Endothelial cell of hepatic sinusoid (primary cell): ENCODE data around the gene SPDL1.

Experiments used
- in situ Hi-C: cut with HindIII; loops from 2 replicates; pipeline ENCODE4 v1.10.0; 2017; ENCODE audit warnings: low sequenced_read_pairs

SPDL1 gene, protein sequence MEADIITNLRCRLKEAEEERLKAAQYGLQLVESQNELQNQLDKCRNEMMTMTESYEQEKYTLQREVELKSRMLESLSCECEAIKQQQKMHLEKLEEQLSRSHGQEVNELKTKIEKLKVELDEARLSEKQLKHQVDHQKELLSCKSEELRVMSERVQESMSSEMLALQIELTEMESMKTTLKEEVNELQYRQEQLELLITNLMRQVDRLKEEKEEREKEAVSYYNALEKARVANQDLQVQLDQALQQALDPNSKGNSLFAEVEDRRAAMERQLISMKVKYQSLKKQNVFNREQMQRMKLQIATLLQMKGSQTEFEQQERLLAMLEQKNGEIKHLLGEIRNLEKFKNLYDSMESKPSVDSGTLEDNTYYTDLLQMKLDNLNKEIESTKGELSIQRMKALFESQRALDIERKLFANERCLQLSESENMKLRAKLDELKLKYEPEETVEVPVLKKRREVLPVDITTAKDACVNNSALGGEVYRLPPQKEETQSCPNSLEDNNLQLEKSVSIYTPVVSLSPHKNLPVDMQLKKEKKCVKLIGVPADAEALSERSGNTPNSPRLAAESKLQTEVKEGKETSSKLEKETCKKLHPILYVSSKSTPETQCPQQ

DNA sequence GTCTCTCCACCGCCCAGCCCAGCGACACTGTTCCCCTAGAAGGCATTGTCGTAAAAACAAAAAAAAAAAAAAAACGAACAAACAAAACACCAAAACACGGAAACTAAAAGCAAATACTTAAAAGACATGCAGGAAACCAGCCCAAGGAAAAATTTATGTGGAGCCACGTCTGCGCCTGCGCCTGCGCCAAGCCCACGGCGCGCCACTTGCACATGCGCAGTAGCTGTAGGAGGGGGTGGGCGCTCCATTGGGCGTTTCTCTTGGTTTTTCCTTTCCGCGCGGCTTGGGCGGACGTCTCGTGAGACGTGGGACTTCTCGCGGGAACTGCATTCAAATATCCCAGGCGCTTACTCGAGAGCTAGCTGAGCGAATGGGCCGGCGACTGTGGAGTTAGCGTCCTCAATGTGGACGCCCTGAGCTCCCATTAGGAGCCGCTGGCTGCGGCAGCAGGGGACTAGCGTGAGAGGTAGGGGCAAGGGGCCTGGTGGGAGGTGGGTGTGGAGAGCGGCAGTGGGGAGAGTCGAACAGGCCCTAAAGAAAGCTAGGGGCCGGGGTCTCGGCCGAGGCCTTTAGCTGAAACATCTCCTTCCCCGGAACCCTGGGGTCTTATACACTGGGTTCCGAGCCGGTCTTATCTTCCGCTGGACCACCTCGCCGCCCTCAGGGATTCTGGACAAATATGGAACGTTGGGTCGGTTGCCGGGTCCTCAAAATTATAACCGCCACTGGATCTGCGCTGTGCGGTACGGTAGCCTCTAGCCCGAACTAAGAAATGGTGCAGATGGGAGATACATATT is at the start of gene SPDL1:
SPDL1 (plus strand) TSS at position 350 of the 797 bp plus-strand sequence. CDS start 4,644 bp downstream, outside the sequence.
- in situ Hi-C loops, result no loop called here

DNA sequence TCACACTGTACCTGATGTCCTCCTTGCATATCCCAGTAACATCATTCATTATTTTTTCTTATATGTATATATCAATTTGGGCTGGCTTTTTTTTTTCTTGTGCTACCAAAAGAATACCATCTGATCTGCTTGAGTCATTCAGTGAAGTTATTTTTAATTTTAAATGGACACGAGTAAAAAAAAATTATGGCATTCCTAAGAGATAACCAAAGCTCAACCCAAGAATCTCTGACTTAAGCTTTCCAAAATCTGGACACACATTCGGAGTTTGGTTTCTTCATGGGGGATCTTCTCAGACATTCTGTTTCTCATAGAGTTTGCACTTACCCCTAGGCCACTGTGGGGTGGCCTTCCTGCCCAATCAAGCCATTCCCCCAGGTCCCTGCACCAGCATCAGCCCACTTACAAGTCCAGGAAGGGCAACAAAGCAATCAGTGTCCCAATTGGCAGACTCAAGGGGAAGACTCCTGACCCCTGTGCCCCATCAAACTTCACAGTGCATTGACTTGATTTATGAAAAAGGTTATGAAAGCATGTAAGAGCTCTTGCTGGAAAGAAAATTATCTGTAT is 49.2 kb upstream of the SPDL1 start:
- in situ Hi-C loops, result no loop called here

DNA sequence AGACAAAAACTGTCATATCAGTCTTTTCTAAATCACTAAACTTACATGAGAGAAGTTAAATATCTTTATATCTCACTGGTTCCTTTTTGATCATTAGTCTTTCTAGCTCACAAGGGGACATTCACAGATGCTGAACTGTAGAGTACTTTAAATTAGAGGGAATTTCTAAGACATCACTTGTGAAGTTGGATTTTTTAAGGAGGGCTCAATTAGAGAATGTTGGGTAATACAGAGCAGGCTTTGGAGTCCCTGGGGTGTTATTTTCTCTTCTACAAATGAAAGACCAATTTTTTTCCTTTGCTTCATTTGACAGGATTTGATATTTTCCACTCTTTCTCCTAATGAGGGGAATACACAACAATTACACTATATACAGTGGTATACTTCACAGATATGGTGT is 48.6 kb upstream of the SPDL1 start:
- in situ Hi-C loops, result no loop called here

DNA sequence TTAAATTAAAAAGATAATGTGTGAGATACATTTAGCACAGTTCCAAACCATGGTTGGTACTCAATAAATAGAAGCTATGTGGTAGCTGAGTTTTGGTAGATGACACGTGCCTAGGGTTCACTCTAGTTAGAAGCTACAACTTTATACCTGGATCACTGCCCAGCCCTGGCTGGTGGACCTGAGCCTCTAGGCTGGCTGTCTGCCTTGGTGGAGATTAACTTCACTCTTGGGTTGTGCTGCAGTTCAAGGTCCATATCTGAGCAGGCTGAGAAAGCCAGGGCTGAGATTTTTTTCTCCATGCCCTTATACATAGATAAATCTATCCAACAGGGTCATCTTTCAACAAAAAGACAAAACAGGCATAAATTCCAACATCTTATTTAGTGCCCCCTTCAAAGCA is 44.6 kb upstream of the SPDL1 start:
- in situ Hi-C loops, result no loop called here

DNA sequence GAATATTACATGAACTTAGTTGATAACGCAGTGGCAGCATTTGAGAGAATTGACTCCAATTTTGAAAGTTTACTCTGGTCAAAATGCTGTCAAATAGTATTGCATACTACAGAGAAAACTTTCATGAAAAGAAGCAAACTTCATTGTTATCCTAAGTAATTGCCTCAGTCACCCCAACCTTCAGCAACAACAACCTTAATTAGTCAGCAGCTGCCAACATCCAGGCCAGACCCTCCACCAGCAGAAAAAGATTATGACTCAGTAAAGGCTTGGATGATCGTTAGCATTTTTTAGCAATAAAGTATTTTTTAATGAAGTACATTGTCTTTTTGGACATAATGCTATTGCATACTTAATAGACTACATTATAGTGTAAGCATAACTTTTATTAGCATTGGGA is 40.8 kb upstream of the SPDL1 start:
- in situ Hi-C loops, result loop anchor here (10.0 kb wide), 1 partner anchor 368 kb away; no protein-coding TSS in a partner anchor

DNA sequence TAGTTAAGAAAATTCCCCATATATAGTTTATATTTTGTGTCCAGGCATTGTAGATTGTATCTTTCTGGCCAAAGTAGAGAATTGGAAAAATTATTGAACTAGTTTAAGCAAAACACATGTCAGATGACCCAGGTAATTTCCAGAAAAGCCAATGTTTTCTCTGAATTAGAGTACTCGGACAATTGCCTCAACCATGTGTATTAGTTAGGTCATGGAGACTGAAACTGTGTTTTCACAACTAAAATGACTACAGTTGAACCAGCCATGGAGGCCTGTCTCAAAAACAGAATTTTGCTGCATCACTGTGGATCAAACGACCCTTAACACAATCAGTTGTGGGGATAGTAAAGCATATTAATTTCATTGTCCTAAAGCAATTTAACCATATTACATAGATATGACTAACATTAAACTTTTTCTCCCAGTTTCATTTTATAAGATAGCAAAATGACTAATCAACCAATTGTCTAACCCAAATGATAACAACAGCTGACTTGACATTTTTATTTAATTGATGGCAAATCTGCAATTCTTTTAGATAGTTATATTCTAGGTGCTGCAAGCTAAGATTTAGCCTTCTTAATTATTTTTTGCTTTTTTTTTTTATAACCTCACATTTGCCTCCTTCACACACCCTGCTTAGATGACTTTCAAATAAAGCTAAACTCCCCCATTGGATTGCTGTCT is 39.2 kb upstream of the SPDL1 start:
- in situ Hi-C loops, result loop anchor here (10.0 kb wide), 1 partner anchor 370 kb away; no protein-coding TSS in a partner anchor

DNA sequence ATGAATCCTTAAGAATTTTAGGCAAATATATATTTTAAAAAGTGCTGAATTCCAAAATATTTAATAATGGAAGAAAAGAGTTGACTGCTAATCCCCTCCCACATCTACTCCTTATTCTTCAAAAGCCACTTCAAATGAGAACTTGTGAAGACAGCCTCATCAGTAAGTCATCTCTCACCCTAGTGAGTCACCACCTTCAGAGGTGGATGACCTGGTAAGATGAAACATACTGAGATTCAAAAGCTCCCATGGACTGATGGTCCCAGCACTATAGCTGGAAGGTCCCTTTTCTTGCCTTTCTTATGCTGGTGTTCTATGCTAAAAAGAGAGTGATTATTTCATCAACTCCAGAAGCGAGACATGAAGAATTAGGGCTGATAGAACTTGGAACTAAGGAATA is 37.8 kb upstream of the SPDL1 start:
- in situ Hi-C loops, result loop anchor here (5.0 to 10.0 kb wide), 3 partner anchors 48 to 371 kb away; no protein-coding TSS in a partner anchor

DNA sequence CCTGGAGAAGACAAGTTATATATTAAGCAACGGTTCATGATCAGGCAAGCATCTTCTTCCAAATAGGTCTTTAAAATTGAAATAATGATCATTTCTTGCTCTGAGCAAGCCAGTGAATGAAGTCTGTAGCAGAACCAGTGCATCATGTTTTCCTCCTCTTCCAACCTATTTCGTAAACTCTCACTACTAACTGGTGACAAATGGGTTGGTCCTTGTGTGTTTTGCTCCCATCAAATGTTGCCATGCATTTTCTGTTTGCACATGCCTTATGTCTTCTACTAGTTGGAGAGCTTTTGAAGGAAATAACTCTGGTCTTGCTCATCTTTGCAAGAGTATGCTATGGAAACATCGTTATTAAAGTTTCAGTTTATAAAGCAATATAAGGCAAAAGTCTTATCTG is 37.2 kb upstream of the SPDL1 start:
- in situ Hi-C loops, result loop anchor here (5.0 to 10.0 kb wide), 3 partner anchors 49 to 372 kb away; no protein-coding TSS in a partner anchor

DNA sequence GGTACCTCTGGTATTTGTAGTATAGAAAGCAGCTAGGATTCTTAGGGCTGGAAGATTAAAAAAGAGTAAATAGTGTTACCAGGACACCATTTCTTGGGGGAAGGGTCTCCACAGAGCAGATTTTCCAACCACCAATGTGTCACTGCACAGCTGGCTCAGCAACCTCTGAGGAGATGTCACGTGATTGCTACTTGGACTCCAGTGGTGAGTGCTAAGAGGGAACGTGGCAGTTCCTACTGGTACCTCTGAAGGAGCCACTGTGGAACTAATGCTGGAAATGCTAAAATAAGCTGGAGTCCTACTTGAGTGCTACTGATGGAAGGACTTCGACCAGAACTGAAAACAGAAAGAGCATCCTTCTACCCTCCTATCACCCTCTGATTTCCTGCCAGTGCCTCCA is 36.1 kb upstream of the SPDL1 start:
- in situ Hi-C loops, result loop anchor here (5.0 to 10.0 kb wide), 3 partner anchors 50 to 373 kb away; no protein-coding TSS in a partner anchor

DNA sequence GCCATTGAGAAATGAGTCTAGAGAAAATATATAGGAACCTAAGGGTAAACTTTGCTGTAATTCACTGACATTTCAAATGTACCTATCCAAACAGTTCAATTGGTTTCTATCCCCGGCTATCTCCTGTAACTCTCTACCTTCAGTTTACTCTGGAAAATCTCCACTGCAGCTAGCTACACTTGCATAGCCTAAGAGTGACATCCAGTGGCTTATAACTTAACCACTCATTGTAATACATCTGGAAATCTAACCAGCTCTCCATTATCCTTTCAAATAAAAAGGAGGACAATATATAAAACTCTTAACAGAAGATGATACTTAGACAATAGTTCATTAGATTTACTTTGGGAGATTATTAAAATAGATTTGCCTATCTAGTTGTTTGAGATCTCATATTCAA is 35.3 kb upstream of the SPDL1 start:
- in situ Hi-C loops, result loop anchor here (5.0 to 10.0 kb wide), 3 partner anchors 51 to 374 kb away; no protein-coding TSS in a partner anchor

DNA sequence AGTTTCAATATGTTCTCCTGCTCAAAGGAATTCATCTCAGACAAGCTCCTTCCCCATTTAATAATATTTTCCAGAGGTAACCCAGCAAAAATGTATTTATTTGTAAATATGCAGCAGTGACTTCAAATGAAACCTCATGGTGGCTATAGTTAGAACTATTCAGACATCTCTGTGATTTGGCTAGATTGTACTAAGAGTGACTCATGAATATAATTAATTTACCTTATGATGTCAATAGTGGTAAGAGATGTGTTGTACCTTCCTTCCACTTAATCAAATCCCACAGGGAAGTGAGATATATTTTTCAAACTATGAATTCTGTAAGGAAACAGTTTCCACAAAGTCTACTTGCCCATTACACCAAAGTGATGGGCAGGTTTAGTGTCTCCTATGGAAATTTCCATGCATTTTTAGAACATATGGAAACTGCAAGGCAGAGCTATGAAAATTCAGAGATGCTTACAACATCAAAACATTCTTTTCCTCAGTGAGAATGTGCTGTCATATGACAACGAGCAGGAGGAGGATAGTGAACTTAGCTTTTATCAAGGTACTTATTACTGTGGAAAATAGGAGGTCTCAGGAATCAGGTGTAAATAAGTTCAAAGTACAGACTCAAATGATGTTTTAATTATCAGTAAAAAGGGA is 34.0 kb upstream of the SPDL1 start:
- in situ Hi-C loops, result loop anchor here (5.0 to 10.0 kb wide), 3 partner anchors 52 to 375 kb away; no protein-coding TSS in a partner anchor

DNA sequence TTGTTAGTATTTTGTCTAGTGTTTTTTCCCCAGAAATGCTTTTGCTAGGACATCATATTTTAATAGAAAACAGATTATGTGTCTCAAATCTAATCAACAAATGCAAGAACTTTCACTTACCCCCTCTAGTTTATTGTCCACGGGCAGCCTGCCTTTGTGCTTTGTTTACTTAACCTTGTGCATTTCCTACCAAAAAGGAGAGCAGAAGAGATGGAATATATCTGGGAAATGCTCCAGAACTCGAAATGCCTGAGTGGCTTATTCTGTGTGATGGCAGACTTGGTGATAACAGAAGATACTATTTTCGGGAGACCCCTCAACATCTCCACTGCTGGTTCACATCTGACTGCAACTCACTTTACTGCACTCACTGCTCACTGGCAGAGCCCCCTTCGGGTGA is 33.3 kb upstream of the SPDL1 start:
- in situ Hi-C loops, result no loop called here

DNA sequence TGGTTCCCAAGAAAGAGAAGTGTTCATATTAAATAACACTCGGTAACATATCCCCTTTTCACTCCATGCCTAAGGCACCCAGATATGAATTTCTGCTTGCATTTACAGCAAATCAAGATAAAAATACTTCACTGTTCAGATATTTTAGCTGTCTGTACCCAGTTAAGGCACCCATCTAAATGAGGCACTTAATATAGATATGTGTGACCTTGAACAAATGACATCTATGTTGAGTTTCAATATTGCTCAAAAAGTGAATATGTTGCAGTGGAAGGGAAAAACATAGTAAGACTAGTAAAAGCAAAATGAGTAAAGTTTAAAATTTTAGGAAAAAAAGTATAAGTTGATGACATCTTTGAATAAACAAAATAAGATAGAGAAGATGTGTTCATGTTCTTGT is 32.4 kb upstream of the SPDL1 start:
- in situ Hi-C loops, result no loop called here

DNA sequence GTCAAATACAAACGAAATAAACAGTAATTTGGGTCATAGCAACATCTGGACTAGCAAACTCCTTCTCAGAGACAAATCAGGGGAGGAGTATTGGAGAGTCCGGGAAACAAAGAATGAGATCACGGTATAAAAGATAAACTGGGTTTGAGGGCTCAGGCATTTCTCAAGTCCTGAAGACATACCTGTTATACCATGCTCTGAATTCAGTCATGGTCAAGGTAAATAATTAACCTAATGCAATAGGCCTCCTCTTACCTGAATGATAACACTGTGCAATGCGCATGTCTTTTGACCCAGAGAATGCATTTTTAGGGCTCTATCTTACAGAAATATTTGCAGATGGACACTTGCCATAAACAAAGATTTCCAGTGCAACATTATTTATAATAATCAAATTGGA is 31.9 kb upstream of the SPDL1 start:
- in situ Hi-C loops, result no loop called here

DNA sequence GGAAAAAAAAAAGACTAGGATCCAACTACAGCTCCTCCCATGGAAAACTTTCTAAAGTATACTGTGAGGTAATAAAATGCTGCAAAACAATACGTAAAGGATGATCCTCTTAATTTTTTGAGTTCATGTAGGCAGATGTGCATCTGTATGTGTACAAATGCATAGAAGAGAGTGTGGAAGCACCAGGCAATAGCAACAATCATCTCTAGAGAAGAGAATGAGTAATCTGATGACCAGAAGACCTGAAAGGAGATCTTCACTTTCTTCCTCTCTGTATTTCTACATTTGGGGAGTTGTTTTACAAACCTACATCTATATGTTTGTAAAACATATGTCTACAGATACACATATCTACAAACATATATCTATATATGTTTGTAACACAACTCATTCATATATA is 29.3 kb upstream of the SPDL1 start:
- in situ Hi-C loops, result no loop called here

DNA sequence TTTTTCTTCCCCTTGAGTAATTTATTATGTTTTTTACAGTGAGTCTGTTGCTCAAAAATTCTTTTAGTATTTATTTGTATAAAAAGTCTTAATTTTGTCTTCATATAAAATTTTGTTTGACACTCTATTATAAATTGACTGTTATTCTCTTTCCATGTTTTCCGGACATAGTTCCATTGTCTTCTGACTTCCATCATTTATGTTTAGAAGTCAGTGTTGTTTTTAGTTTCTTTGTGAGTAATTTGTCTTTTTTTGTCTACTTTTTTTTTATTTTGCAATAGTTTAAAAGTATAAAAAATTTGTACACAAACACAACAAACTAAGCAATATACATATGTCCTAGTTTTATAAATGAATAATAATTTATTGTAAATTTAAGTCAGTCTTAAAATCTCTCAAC is 25.7 kb upstream of the SPDL1 start:
- in situ Hi-C loops, result no loop called here

DNA sequence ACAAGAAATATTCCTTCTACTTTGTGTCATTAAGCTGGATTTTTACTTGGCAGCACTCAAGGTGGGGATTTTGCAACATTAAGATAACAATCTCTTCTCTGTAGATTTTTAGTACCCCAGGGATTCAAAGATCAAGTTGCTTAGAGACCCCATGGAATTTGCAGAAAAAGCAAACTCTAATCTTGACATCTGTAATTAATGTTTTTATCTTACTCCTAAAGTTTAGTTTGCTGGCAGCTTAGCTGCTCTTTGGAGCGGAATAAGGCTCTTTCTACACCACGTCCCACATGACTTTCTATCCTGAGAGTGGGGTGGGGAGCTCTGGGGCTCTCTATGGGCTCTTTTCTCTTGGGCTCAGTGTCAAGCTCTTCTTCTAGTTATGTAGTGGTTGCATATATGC is 21.7 kb upstream of the SPDL1 start:
- in situ Hi-C loops, result no loop called here

DNA sequence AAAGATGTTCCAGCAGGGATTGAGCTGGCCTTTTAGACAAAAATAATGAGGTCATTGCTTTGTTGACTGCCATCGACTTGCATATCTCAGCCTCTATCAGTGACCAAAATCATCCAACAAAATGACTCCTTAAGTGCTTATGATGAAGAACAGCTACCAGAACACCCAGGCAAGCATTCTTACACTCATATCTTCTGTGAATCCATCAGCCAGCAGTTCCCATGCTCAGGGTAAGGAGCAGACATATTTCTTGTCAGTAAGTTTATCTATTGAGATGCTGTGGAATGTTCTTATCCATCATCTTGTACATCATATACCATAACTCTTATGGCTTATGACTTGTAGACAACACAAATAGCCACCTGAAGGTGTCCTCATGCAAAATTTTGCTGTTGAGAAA is 20.2 kb upstream of the SPDL1 start:
- in situ Hi-C loops, result no loop called here

DNA sequence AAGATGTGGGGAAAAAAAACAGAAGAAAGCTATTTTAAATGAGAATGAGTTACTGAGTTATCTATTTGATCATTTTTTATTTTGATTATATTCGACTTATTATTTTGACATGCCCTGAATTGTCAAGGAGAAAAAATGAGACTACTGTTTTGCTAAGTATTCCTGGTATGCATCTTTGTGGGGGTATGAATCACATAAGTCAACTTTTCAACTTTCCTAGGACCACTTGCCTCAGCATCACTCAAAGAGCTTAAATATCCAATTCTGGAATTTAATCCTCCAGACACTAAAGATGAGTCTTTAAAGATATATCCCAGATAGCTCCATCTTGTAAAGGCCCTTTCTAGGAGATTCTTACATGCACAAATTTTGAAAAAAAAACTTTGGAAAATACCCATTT is 17.4 kb upstream of the SPDL1 start:
- in situ Hi-C loops, result no loop called here

DNA sequence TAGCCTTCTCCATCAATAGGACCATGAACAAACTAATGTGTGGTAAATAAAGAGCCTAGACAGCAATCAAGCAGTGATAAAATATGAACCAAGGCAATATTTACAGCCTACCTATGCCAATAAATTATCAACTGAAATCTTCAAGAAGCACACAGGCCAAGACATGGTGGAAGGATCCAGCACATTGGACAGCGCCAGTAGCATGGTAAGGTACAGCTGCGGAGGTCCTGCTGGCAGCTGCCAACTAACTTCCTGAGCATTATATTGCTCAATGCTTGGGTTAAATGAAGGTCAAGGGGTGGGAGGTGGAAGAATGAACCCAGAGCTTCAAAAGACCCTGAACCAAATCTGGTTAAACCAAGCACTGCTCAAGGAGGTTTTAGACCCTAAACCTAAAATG is 16.5 kb upstream of the SPDL1 start:
- in situ Hi-C loops, result no loop called here
